ENCODE data around the gene SLC2A13. TPM values are rescaled to one million over a fixed set of nuclear protein-coding genes. Genes with fewer than 3 reads are reported as not detected.

The SLC2A13 gene
- total RNA-seq, 6 donors from 2014 or later, result 9.9 to 25.9 (median 16.0) TPM

- DNase-seq (no peak), ATAC-seq (ENCODE audit: low FRiP score in 2 of 2) (no peak)
- H3K36me3 ChIP-seq, result no peaks in the 10 kb centered on the region
- no peak overlapping the region for H3K27ac ChIP-seq
- no peak overlapping the region for H3K4me3 ChIP-seq
- H3K9me3 ChIP-seq, result no peaks in the 10 kb centered on the region
- TF ChIP-seq EP300 (IDR thresholded peaks at IDR 0.05), result no peak
- TF ChIP-seq POLR2A (IDR thresholded peaks at IDR 0.05), result no peak
- TF ChIP-seq CTCF (IDR thresholded peaks at IDR 0.05), result no peak
- TF ChIP-seq POLR2AphosphoS5 (IDR thresholded peaks at IDR 0.05), result no peak
- H3K4me1 ChIP-seq, result no peaks in the 10 kb centered on the region
- WGBS, 2 donors, result 89 to 98% methylated on average over 2 of the region's 2 CpGs
- H3K27me3 ChIP-seq, result no peaks in the 10 kb centered on the region
These were observed 221.2 kb downstream of the SLC2A13 start for GRCh38 chr12:39884616-39885125.

DNA sequence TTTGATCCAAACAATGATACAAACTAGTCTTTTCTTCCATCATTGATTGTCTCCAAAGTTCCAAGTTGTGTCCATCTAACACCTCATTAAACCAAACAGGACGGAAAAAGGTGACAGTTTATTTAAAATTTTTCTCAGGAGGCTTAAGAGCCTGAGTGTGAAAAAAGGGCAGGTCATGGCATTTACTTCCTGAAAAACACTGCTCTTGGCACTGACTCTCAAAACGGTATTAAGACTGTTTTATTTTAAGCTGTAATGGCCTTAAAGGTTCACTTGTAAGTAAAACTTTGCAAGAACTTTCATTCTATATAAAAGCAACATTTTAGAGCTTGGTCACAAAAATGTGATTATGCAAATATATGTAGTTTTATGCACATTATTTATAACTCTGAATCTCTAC lies 222.5 kb downstream of the SLC2A13 start:
- H3K36me3 ChIP-seq, result no peaks in the 10 kb centered on the region
- no peaks in the 10 kb centered on the region for H3K27me3 ChIP-seq
- no peaks in the 10 kb centered on the region for H3K4me1 ChIP-seq
- WGBS, 2 donors, result 26 to 29% methylated on average over 2 of the region's 2 CpGs
- no peak for DNase-seq
- H3K27ac ChIP-seq, result no peak overlapping the region
- peaks cover 7 to 11% (median 9%) of the 10 kb centered on the region in 4 donors for H3K9me3 ChIP-seq
- no peak for TF ChIP-seq POLR2AphosphoS5 (IDR thresholded peaks at IDR 0.05)
- no peak for TF ChIP-seq POLR2A (IDR thresholded peaks at IDR 0.05)
- TF ChIP-seq CTCF (IDR thresholded peaks at IDR 0.05), result no peak
- no peak for TF ChIP-seq EP300 (IDR thresholded peaks at IDR 0.05)
- no peak overlapping the region for H3K4me3 ChIP-seq
- ATAC-seq (ENCODE audit: low FRiP score in 2 of 2), result no peak

DNA sequence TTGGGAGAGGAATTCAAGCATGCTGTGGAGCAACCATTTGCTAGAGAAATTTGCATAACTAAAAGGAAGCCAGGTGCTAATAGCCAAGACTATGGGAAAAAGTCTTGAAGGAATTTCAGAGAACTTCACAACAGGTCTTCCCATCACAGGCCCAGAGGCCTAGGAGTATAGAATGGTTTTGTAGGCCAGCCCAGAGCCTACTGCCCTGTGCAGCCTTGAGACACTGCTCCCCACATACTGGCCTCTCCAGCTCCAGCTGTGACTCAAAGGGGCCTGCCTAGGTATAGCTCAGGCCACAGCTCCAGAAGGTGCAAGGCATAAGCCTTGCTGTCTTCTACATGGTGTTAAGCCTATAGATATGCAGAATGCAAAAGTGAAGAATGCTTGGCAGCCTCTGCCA lies 227.1 kb downstream of the SLC2A13 start:
- TF ChIP-seq POLR2A (IDR thresholded peaks at IDR 0.05) (no peak), POLR2AphosphoS5 (IDR thresholded peaks at IDR 0.05) (no peak), EP300 (IDR thresholded peaks at IDR 0.05) (no peak), CTCF (IDR thresholded peaks at IDR 0.05) (no peak)

GRCh38 chr12:39875721-39876120 lies 230.2 kb downstream of the SLC2A13 start:
- H3K4me1 ChIP-seq, result no peaks in the 10 kb centered on the region
- H3K27me3 ChIP-seq, result no peaks in the 10 kb centered on the region
- no peak overlapping the region for H3K27ac ChIP-seq
- no peak overlapping the region for H3K4me3 ChIP-seq
- TF ChIP-seq EP300 (IDR thresholded peaks at IDR 0.05) (no peak), POLR2A (IDR thresholded peaks at IDR 0.05) (no peak), CTCF (IDR thresholded peaks at IDR 0.05) (no peak), POLR2AphosphoS5 (IDR thresholded peaks at IDR 0.05) (no peak)
- H3K9me3 ChIP-seq, result peaks cover 8 to 16% (median 11%) of the 10 kb centered on the region in 4 donors
- H3K36me3 ChIP-seq, result no peaks in the 10 kb centered on the region
- DNase-seq (no peak), ATAC-seq (ENCODE audit: low FRiP score in 2 of 2) (no peak)

More for the DNA sequence above, 227.1 kb downstream of the SLC2A13 start:
- H3K9me3 ChIP-seq, result peaks cover 8 to 16% (median 11%) of the 10 kb centered on the region in 4 donors
- H3K36me3 ChIP-seq, result no peaks in the 10 kb centered on the region
- no peak overlapping the region for H3K4me3 ChIP-seq
- no peak overlapping the region for H3K27ac ChIP-seq
- DNase-seq (no peak), ATAC-seq (ENCODE audit: low FRiP score in 2 of 2) (no peak)
- H3K4me1 ChIP-seq, result no peaks in the 10 kb centered on the region
- no peaks in the 10 kb centered on the region for H3K27me3 ChIP-seq

- Histone ChIP-seq H3K4me1 (no peaks in the 10 kb centered on the region), H3K27ac (no peak overlapping the region), H3K4me3 (no peak overlapping the region), H3K36me3 (no peaks in the 10 kb centered on the region), H3K9me3 (peaks cover 8 to 16% (median 11%) of the 10 kb centered on the region in 4 donors), H3K27me3 (no peaks in the 10 kb centered on the region)
- no peak for DNase-seq
- no peak for TF ChIP-seq POLR2A (IDR thresholded peaks at IDR 0.05)
- TF ChIP-seq POLR2AphosphoS5 (IDR thresholded peaks at IDR 0.05), result no peak
- no peak for TF ChIP-seq EP300 (IDR thresholded peaks at IDR 0.05)
- no peak for TF ChIP-seq CTCF (IDR thresholded peaks at IDR 0.05)
- ATAC-seq (ENCODE audit: low FRiP score in 2 of 2), result no peak
- 85 to 94% methylated on average over 2 of the region's 2 CpGs for WGBS, 2 donors
These were observed 231.1 kb downstream of the SLC2A13 start for GRCh38 chr12:39874785-39875184.

Data from upper lobe of left lung (tissue), 6 donors.